HG03175 (cell line): ENCODE results near the gene GLI2.

Experiments used
- ATAC-seq: cut with Tn5 transposase; IDR thresholded peaks from one replicate; pipeline ENCODE4 v1.9.1; 2021; ENCODE audit warnings: mild to moderate bottlenecking, moderate library complexity; ENCODE audit not compliant: unreplicated experiment

Gene GLI2

DNA sequence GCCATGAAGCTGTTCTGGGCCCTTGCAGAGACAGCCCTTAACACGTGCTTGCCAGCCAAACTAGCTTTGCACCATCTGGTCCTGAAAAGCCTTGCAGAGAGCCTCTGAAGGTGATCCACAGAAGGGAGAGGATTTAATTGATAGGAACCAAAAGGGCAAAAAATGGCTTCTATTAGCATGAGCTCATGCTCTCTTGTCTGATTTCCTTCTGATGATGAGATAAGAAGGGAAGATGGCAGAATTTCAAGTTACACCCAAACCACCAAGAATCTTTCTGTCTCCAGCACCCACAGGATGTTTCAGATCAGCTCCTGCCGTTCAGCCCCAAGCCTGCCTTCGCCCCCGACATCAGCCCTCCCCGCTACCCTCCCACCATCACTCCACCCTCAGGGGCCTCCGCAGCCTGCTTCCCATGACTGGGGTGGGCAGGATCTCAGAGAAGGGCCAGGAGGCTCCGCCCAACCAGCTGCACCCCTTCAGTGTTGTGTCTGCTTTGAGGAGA lies 23.4 kb upstream of the GLI2 start:
- ATAC-seq, result no peak

DNA sequence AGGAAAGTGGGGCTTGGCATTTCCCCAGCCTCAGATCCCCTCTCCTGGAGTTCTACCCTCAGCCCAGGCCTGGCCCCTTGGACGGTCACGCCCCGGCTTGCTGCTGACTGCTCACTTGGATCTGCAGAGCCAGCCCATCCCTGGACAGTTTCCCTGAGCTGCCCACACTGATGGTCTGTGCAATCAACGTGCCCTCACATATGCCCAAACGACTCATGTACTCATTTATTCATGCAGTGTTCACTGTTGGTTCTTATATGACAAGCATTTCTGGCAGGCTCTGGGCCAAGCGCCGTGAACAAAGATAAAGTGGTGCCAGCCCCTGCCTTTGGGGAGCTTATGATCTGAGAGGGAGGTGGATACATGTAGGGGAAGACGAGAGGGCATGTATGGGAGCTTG lies 20.3 kb upstream of the GLI2 start:
- no peak for ATAC-seq

DNA sequence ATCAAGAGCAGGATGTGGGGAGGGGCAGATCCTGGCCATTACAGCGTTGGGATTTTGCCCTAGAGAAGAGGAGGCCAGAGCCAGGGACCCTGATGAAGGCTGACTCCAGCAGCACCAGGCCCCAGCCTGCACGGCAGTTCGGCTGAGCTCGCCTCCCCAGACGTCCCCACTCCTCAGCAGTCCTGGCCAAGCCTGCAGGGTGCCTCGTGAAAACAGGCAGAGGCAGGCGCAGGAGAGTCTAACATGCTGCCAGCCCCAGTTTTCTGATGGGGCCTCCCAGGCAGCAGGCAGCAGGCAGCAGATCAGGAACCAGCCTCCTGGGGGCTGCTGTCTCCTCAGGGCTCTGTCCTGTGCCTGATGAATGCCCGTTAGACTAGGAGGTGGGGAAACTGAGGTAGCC lies 19.7 kb upstream of the GLI2 start:
- no peak for ATAC-seq

DNA sequence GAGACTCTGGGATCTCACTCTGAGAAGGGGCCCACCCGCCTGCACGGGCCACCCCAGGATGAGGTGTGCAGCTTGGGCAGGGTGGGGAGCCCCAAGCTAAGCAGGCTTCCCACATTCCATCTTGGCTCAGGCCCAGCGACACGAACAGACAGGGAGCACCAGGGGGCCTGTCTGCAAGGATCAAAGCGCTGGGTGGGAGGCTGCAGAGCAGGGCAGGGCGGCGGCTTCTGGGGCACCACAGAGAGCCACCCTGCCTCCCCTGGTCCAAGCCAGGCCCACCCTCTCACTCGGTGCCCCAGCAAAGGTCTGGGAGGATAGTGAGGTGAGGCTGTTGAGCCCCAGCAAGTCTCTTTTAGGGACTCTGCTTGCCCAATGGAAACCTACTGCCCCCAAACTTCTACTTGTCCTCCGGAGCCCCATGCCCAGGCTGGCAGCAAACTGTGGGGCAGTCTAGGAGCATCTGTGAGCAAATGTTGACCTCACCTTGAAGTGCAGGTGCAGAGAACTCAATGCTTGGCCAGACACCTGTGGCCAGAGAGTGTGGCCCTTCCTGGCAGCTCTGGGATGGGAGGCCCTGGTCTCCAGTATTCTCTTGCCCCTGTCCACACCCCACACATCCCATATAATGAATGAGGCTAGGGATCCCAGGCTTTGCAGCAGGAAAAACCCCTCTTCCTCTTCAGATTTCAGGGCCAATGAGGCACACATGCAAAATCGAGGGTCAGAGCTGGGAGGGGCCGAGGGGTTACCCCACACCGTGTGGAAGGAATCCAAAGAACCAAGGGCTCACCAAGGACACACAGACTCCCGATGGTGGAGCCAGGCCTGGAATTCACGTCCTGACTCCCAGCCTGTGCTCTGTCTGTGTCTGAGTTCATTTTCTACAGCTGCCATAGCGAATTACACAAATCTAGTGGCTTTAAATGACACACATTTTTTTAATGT lies 18.8 kb upstream of the GLI2 start:
- no peak for ATAC-seq

DNA sequence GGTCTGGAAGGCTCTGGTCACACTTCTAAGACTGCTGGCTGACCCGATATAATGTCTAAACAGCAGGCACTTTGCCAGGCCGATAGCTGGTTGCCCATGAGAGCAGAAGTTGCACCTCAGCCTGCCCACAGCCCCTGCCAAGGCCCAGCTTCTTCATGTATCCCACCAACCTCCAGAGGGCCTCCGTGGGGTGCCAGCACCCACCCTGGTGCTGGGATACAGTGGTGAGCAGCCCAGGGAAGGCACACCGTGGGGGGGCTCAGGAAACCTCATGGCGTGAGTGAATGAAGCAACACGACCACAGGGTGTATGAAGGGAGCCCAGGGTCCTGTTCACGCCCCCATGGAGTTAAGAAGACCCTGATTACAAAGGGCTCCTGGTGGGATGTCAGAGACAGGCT lies 16.2 kb upstream of the GLI2 start:
- no peak for ATAC-seq

DNA sequence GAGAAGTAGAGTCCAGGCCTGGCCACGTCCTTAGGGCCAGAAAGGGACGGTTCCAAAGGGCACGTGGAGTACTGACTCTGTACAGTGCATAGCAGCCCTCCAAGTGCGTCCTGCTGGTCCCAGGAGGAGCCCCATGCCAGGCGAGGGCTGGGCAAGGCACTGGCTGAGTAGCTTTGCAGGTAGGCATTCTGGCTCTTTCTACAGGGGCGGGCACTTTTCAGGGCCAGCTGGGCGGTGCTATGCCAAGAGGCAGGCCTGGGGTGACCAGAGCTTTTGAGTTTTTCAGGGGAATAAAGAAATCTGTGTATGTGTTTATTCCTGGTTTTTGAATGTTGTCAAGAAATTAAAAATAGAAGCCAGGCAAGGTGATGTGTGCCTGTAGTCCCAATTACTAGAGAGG lies 15.4 kb upstream of the GLI2 start:
- ATAC-seq, result no peak

DNA sequence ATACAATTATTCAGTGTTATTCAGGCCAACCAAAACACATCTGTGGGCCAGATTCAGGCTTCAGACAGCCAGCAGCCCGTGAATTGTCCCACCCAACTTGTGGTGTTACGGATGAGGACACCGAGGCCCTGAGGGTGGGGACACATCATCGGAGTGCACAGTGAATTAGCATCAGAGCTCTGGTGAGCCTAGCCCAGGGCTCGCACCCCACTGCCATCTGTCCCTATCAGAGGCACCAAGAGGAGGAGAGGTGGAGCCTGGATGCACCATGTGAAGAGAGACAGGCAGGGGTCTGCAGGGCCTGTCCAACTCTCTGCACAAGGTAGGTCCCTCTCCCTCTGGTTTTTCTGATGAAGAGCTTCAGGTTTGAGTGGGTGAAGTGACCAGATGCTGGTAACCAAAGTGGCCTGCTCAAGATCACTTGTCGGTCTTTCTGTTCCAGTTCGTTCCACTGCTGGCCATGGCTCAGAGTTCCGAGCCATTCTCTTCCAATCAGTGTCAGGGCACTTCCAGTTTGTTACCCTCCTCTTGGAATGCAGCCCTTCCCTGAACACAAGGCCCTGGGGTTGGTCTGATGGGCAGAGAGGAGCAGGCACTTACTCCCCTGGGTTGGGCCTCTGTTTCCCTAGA lies 14.8 kb upstream of the GLI2 start:
- ATAC-seq, result no peak

DNA sequence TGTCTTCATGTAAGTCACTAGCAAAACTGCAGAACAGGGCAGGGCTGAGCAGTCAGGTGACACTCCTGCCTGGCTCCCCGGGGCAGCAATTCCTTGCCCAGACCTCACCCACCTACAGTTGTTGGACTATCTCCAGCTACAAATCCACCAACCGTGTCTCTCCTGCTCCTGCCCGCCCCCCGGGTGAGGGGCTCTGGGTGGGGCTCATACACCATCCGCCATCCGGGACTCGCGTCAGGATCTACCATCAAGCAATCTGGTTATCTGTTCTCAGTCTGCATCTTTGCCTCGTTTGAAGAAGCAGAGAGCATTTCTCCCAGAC lies 13.5 kb upstream of the GLI2 start:
- no peak for ATAC-seq

DNA sequence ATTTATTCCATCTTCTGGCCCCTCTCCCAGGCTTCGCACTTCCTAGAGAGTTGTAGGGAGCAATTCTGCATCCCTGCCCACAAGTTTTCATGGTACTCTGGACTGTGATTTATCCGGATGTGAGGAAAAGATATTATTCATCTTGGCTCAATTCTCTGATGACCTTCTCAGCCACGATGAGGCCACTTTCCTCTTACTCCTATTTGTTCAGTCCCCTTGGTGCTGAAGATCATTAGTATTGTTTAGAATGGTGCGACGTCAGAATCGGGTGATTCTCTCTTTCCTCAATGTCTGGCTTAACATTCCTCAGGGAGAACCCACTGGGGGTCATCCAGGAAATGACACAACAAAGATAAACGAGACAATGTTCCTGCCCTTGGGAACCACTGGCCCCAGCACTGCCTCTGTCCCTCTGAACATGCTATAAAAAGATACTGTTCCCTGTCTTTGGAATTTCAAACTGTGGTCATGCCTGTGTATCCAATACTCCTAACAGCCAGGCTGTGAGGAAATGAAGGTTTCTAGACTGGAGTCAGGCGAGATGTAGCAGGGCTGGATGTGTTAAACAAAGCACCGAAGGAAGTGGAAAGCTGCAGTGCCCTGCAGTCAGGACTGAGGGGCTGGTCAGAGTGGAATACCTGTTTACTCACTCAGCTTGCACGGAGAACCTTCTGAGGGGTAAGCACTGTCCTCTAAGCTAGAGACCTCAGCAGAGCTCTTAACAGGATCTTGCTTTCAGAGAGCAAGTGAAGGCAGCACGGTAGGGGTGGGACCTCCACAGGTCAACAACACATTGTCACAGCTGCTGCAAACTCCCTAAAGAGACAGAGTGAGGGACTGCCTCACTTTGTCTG lies 12.9 kb upstream of the GLI2 start:
- ATAC-seq, result no peak

DNA sequence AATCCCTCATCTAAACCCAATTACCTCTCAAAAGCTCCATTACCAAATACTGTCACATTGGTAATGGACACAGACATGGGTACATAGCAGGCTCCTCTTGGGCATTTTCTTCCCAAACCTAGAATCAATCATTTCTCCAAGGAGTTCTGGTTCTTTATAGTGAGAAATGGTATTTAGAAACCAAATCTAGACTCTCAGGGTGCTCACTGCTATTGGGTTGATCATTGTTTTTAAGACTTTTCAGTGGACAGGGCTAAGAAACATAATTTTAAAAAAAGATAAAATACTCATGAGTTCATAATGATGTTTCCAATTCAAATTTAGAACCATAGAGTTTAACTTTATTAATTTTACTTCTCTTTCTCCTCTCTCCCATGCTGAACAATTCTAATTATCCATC lies 9.4 kb upstream of the GLI2 start:
- ATAC-seq, result no peak

DNA sequence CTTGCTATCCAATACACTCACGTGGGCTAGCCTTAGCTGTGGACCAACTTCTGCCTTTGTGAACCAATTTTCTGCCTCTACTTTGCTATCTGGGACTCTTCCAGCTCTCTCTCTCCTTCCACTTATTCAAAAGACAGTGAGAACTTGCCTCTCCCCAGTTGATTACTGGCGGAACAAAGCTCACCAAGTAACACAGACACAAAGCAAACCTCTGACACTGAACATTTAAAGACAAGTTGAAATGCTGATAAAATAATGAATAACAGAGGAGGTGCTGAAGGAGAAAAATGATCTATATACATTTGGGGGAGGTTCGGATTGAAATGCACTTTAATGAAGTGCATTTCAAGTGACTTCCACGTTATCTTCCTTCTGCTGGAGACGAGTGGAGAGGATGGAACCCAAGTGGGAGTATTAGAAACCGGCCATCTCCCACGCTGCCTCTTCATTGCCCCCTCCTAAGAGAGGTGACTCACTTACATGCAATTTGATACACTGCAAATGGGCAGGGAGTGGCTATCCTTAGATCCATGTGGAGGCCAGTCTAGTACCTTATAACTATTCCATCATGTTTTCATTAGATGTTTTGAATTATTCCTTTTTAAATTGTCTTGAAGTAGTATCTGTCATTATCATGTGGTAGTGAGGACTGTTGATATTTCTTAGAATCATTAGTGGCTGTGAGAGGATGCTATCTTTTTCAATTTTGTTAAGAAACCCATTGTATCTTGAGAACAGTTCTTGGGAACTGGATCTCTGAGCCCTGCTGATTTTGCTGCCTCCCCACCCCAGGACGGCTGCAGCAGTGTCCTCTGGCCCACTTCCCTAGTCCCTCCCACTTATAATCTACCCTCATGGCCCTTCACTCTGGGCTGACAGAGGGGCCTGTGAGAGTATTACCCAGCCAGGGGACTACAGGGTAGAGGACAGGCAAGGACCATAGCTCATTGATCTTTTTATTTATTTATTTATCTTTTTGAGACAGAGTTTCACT lies 6.0 kb upstream of the GLI2 start:
- ATAC-seq, result no peak

DNA sequence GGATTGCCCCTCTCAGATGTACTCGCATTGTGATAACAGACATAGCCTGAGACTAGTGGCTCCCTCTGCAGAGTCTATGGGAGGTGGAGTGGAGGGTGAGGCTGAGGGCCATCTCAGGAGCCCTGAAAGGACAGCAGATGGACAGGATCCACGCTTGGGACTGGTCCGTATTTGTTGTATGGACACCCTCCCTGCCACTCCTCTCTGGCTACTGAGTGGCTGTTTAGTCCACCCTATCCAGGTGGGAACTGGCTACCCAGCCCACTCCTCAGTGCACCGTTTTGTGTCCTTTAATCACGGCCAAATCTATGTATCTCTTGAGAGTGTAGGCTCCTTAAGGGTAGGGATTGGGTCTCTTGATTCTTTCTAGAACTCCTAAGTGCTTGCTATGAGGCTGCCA lies 4.5 kb upstream of the GLI2 start:
- ATAC-seq, result no peak

DNA sequence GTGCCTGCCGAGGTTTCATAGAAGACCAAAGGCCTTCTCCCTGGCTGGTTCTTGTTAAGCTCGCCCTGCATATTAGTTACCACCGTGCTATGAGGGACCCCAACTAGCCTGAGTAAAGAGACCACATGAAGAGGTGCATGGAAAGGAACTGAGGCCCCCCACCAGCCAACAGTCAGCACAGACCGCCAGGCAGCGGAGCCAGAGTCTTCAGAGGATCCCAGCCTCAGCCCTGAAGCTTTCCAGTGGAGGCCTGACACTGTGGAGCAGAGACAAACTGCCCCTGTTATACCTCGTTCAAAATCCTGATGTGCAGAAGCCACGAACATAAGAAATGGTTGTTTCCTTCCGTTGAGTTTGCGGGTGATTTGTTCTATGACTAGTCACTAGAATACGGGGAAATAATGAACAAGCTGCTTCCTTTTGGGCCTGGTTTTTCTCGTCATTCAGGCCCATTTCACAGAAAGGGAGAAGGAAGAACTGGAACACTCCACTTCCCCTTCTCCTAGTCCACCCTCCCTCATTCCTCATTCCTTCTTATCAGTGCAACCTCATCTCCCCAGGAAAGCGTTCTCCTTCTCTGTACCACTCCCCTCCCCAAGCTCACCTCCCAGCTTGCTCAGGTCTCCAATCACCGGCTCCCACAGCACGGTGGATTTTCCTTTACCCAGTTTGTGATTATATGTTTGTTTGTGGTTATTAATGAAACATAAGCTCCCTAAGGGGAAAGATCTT lies 3.0 kb upstream of the GLI2 start:
- ATAC-seq, result no peak

DNA sequence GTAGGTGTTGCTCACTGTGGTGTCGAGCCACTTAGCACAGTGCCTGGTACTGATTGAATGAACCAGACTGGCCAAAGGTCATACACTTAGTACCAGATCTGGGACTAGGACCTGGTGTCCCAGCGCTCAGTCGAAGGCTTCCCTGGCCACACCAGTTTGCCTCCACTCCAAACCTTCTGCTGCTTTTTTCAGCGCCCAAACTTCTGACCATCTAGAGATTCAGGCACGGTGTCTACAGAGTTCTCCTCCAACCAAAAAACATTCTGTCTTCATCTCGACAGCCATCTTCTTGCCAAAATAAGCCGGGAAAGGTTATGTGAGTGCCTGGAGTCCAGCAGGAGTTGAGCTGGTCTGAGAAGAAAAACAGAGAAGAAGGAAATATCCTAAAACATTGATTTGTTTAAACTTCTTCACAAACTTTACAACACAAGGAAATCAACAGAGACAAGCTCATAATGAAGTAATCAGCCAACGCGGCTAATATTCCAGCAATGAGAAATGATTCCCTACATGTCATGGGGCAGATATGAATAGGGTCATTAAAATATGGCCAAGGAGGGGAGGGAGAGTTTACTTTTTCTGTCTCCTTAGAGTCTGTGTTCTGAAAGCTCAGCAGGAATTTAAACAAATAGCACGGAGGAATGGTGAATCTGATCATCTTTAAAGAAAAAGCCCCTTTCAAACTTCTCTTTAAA lies 2.3 kb upstream of the GLI2 start:
- ATAC-seq, result no peak

DNA sequence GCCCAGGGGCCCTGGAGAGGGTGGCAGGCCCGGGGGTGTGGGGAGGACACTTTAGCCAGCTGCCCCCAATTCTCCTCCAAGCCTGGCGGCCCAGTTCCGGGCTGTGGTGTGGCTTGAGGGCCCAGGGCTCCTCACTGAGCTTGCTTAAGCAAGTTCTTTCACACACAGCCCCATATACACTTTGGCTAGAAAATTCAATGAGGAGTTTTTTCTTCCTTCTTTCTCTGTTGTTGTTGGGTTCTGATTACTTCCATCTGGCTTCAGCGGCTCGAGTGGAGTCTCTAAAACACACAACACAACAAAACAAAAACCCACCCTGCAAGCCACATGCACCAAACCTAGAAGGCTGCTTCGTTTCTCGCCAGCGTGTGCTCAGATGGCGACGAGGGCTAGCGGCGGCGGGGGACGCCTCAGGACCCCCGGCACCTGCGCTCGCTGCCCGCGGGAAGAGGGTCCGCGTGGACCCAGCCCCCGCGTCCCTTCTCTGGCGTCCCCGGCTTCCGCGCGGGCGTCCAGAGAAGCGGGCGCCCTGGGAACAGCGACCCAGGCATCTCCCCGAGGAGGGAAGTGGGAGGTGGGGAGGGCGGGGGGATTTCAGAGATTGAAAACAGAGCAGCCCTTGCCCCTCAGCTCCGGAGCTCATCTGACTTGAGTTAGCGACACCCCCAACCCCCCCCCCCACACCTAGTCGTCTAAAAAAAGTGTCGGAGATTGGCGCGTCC lies 577 bp upstream of the GLI2 start:
- ATAC-seq, result no peak

DNA sequence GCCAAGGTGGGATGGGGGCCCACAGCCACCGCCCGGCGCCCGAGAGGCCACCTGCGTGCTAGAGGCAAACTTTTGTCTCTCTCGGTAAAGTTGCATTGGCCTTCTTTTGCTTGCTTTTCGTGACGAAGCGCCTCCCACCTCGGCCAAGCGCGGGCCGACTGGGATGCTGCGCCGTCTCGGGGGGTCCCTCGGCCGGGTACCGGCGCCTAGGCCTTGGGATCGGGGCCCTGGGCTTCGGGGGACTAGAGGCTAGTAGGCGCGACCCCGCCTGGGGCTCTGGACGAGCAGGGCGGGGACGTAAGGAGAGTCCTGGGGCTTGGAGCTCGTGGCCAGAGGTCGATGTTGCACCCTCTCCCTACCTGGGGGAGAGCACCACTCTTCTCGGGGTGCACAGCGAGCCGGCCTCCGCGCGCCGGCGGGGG lies 545 bp downstream of the GLI2 start:
- no peak for ATAC-seq

DNA sequence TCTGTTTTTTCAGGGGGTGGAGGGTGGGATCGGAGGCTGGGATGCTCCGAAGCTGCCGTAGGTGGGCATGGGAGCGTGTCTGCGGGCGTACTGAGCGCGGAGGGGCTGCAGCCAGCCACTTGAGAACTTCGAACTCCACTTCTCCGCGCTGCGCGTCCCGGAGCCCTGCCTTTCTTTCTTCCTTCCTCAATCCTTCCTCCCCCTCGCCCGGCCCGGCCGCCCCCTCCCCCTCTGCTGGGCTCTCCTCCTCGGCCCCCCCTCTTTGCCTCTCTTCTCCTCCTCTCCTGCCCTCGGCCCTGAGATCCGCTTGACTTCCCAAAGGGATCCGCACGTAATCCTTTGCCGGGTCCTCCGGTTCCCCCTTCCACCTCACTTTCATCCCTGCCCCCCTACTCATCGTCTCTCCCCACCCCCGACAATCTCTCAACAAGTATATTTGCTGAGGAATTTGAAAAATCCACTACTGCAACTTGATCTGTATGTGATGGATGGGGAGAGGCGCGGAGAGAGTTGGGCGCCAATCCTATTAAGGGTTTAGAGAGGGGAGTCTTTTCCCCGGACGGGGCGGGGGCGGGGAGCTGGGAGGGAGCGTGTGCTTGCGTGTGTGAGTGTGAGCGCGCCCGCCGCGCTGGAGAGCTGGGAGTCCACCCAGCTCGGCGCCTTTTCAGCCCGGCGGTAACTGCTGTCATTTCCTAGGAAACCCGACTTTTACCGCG lies 1.1 kb downstream of the GLI2 start:
- no peak for ATAC-seq
